Loucy (cell line): ENCODE data around the gene KYNU.

Experiments
- H2AFZ ChIP-seq: fragments of 200-600 bp; sonication (generic); 2 replicates; pipeline ENCODE4 v1.6.0; 2016; ENCODE audit warnings: antibody characterized with exemption, mild to moderate bottlenecking, low read length, moderate library complexity
- H3F3A ChIP-seq: fragments of 200-600 bp; 2 replicates; pipeline ENCODE4 v1.6.0; 2016; ENCODE audit warnings: antibody characterized with exemption, low read depth, mild to moderate bottlenecking
- H3K27me3 ChIP-seq: fragments of 200-600 bp; sonication (generic); 2 replicates; pipeline ENCODE4 v1.6.1; 2014; ENCODE audit warnings: low read length, mild to moderate bottlenecking; ENCODE audit not compliant: insufficient read depth, poor library complexity, severe bottlenecking
- H3K36me3 ChIP-seq: fragments of 200-600 bp; sonication (generic); 2 replicates; pipeline ENCODE4 v1.6.1; 2016; ENCODE audit warnings: low read length; ENCODE audit not compliant: insufficient read depth
- H3K4me1 ChIP-seq: fragments of 200-600 bp; sonication (generic); 2 replicates; pipeline ENCODE4 v1.5.1; 2014; ENCODE audit warnings: low read length, mild to moderate bottlenecking; ENCODE audit not compliant: insufficient read depth, poor library complexity, severe bottlenecking
- H3K4me2 ChIP-seq: fragments of 200-600 bp; sonication (generic); 2 replicates; pipeline ENCODE4 v1.6.0; 2014; ENCODE audit warnings: antibody characterized with exemption, low read length, low read depth, mild to moderate bottlenecking; ENCODE audit not compliant: poor library complexity, severe bottlenecking
- H3K4me3 ChIP-seq: fragments of 200-600 bp; sonication (generic); 2 replicates; pipeline ENCODE4 v1.5.1; 2014; ENCODE audit warnings: low read length, mild to moderate bottlenecking, mixed read lengths; ENCODE audit not compliant: poor library complexity, severe bottlenecking
- H3K79me2 ChIP-seq: fragments of 200-600 bp; sonication (generic); 2 replicates; pipeline ENCODE4 v1.6.1; 2014; ENCODE audit warnings: low read length; ENCODE audit not compliant: insufficient read depth
- H3K9ac ChIP-seq: fragments of 200-600 bp; sonication (generic); 2 replicates; pipeline ENCODE4 v1.6.0; 2014; ENCODE audit warnings: mild to moderate bottlenecking, low read depth, low read length, moderate library complexity; ENCODE audit not compliant: poor library complexity, severe bottlenecking
- H3K9me2 ChIP-seq: fragments of 200-600 bp; sonication (generic); replicated peaks from 2 replicates; pipeline ENCODE4 v1.6.1; 2016; ENCODE audit warnings: low read depth, low read length, mixed read lengths
- H3K9me3 ChIP-seq: fragments of 200-600 bp; sonication (generic); 2 replicates; pipeline ENCODE4 v1.6.1; 2014; ENCODE audit warnings: mild to moderate bottlenecking, antibody characterized with exemption, low read length, low read depth; ENCODE audit not compliant: insufficient read depth
- H4K20me1 ChIP-seq: fragments of 200-600 bp; sonication (generic); 2 replicates; pipeline ENCODE4 v1.6.0; 2014; ENCODE audit warnings: antibody characterized with exemption, low read length, mild to moderate bottlenecking; ENCODE audit not compliant: insufficient read depth, poor library complexity, severe bottlenecking
- CTCF ChIP-seq: fragments of 200-600 bp; sonication (generic); conservative IDR thresholded peaks from 2 replicates; pipeline ENCODE4 v1.5.1; 2014; ENCODE audit warnings: mild to moderate bottlenecking, antibody characterized with exemption, low read length
- EZH2phosphoT487 ChIP-seq: fragments of 200-600 bp; IDR thresholded peaks from 2 replicates; pipeline ENCODE4 v1.6.1; 2018; ENCODE audit warnings: antibody characterized with exemption, mild to moderate bottlenecking, moderate library complexity, borderline replicate concordance

Gene KYNU

GRCh38 chr2:142841788-142842187 lies 35.7 kb upstream of the KYNU start:
- TF ChIP-seq EZH2phosphoT487 = no peak
- TF ChIP-seq CTCF = no peak
- H3F3A ChIP-seq = no peaks in the 10 kb centered on the region
- no peaks in the 10 kb centered on the region for H3K9me3 ChIP-seq
- H4K20me1 ChIP-seq = no peaks in the 10 kb centered on the region
- no peak overlapping the region for H3K4me2 ChIP-seq
- H2AFZ ChIP-seq = no peak overlapping the region
- no peak overlapping the region for H3K9ac ChIP-seq
- no peaks in the 10 kb centered on the region for H3K27me3 ChIP-seq
- no peaks in the 10 kb centered on the region for H3K4me1 ChIP-seq
- no peaks in the 10 kb centered on the region for H3K9me2 ChIP-seq
- H3K79me2 ChIP-seq = no peaks in the 10 kb centered on the region
- H3K36me3 ChIP-seq = no peaks in the 10 kb centered on the region
- no peak overlapping the region for H3K4me3 ChIP-seq

GRCh38 chr2:142842369-142842768 lies 35.1 kb upstream of the KYNU start:
- Histone ChIP-seq H3F3A (no peaks in the 10 kb centered on the region), H3K27me3 (no peaks in the 10 kb centered on the region), H3K9ac (no peak overlapping the region), H3K79me2 (no peaks in the 10 kb centered on the region), H3K4me2 (no peak overlapping the region), H3K9me3 (no peaks in the 10 kb centered on the region), H3K4me1 (no peaks in the 10 kb centered on the region), H3K36me3 (no peaks in the 10 kb centered on the region), H3K9me2 (no peaks in the 10 kb centered on the region), H3K4me3 (no peak overlapping the region), H4K20me1 (no peaks in the 10 kb centered on the region), H2AFZ (no peak overlapping the region)
- no peak for TF ChIP-seq EZH2phosphoT487
- TF ChIP-seq CTCF = no peak

- Histone ChIP-seq H2AFZ (no peak overlapping the region), H3K79me2 (no peaks in the 10 kb centered on the region), H3K4me1 (no peaks in the 10 kb centered on the region), H4K20me1 (no peaks in the 10 kb centered on the region), H3K27me3 (no peaks in the 10 kb centered on the region), H3K9me3 (no peaks in the 10 kb centered on the region), H3K36me3 (no peaks in the 10 kb centered on the region), H3K4me2 (no peak overlapping the region), H3K4me3 (no peak overlapping the region), H3K9ac (no peak overlapping the region), H3K9me2 (no peaks in the 10 kb centered on the region), H3F3A (no peaks in the 10 kb centered on the region)
- TF ChIP-seq CTCF = no peak
- no peak for TF ChIP-seq EZH2phosphoT487
Observed at GRCh38 chr2:142843731-142844130, 33.7 kb upstream of the KYNU start.
